HG03432 (cell line): ENCODE data around the gene S1PR4.

Source experiments
- ATAC-seq: cut with Tn5 transposase; IDR thresholded peaks from one replicate; pipeline ENCODE4 v1.9.1; 2021; ENCODE audit warnings: mild to moderate bottlenecking, moderate library complexity; ENCODE audit not compliant: unreplicated experiment

S1PR4 gene, protein sequence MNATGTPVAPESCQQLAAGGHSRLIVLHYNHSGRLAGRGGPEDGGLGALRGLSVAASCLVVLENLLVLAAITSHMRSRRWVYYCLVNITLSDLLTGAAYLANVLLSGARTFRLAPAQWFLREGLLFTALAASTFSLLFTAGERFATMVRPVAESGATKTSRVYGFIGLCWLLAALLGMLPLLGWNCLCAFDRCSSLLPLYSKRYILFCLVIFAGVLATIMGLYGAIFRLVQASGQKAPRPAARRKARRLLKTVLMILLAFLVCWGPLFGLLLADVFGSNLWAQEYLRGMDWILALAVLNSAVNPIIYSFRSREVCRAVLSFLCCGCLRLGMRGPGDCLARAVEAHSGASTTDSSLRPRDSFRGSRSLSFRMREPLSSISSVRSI

DNA sequence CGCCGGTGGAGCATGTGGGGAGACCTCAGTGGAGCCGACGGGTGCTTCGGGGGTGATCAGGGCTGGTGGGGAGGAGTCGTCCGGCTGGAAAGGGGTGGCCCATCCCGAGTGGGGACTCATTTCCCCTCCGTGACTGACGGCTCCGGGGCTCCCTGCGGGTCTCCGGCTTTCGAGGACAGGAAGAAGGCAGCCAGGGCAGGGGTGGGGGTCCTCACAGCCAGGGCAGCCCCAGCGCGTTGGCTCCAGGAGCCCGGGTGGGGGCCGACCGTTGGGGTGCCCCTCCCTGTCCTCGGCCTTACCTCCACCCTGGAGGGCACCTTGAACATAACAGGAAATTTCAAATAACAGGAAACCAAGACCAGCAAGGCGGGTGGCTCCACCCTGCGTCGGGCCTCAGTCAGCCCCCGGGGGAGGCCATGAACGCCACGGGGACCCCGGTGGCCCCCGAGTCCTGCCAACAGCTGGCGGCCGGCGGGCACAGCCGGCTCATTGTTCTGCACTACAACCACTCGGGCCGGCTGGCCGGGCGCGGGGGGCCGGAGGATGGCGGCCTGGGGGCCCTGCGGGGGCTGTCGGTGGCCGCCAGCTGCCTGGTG, at the start of gene S1PR4:
TSS of gene S1PR4 (plus strand) at position 393 of the 596 bp plus-strand sequence. CDS start at position 417, 24 bp downstream.
- ATAC-seq = peak; percentile 39

DNA sequence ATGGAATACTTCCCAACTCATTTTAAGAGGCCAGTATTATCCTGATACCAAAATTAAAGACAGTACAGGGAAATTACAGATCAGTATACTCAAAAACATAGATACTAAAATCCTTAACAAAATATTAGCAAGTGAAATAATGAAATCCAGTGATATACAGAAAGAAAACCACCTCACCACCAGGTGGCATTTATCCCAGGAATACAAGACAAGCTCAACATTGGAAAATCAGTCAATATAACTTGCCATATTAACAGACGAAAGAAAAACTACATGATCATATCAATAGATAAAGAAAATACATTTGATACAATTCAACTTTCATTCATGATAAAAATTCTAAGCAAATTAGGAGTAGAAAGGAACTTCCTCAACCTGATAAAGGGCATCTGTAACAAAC, 49.5 kb upstream of the S1PR4 start:
- ATAC-seq = no peak

DNA sequence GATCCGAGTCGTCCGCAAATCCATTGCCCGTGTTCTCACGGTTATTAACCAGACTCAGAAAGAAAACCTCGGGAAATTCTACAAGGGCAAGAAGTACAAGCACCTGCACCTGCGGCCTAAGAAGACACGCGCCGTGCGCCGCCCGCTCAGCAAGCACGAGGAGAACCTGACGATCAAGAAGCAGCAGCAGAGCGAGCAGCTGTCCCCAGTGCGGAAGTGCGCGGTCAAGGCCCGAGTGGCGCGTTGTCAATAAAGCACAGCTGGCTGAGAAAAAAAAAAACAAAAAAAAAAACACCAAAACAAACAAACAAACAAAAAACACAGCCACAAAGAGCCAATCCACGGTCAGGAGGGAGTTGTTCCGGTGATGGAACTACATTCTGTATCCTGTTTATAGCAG, 47.4 kb upstream of the S1PR4 start:
- no peak for ATAC-seq

DNA sequence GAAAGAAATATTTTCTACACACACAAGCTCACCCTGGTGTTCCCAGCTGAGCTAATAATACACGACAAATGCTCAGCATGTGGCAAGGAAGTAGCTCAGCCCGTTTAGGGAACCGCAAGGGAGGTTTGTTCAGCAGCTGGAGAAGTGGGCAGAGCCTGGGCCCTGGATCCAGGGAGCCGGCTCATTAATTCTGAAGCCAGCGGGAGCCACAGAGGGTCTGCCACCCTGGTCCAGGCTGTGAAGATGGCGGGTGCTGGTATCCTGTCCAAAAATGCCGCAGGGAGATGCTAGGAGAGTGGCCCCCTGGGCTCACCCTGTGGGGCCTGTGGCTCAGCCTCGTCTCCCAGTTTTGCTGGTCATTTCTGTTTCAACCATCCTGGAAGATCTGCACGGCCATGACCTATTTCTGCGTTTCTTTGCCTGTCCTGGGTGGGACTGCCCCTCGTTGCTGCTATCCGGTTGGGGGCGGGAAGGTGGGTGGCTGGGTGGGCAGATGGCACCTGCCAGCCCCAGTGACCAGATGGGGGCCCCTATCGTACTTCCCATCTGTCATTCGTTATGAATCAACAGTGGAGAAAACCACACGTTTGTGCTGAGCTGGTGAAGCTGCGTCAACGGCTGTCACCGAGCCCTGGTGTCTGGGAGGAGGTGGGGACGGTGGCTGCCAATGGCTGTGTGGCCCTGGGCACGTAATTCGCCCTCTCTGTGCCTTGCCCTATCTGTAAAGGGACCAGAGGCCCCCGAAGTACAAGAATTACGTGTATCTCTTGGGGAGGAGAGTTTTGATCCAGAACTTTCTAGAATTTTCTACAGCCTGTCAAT, 45.4 kb upstream of the S1PR4 start:
- peak; percentile 60 for ATAC-seq

DNA sequence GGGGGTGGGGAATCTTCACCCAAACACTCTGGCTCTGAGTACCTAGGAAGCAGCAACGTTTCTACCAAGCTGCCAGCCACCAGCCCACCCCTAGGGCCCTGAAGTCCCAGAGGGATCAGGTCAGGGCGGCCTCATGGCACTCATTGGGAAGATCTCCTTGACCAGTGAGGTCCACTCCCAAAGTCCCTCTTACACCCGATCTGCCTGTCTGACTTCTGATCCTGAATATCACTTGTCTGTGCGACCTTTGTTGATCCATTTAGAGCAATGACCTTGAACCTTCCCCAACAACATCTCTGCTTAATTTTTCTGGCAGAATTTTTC, 44.8 kb upstream of the S1PR4 start:
- no peak for ATAC-seq

DNA sequence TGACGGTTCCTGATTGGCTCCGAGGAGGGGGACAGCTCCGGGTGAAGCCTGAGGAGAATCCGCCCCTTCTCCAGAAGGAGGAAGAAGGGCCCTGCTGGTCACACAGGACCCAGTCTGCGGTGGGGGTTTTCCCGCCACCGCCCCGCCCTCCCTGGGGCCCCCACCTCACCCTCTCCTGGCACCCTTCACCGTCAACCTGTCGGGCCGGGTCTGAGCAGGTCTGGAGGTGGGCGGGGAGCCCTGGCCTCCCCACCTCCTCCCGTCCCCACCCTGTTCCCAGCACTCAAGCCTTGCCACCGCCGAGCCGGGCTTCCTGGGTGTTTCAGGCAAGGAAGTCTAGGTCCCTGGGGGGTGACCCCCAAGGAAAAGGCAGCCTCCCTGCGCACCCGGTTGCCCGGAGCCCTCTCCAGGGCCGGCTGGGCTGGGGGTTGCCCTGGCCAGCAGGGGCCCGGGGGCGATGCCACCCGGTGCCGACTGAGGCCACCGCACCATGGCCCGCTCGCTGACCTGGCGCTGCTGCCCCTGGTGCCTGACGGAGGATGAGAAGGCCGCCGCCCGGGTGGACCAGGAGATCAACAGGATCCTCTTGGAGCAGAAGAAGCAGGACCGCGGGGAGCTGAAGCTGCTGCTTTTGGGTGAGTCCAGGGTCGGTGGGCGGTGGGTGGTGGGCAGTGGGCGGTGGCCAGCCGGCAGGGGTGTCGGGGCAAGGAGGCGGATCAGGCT, 42.4 kb upstream of the S1PR4 start, which contains the start of gene GNA15:
TSS of gene GNA15 (plus strand) at position 73 of the 723 bp plus-strand sequence. CDS start at position 491, 418 bp downstream.
- peak; percentile 34 for ATAC-seq

DNA sequence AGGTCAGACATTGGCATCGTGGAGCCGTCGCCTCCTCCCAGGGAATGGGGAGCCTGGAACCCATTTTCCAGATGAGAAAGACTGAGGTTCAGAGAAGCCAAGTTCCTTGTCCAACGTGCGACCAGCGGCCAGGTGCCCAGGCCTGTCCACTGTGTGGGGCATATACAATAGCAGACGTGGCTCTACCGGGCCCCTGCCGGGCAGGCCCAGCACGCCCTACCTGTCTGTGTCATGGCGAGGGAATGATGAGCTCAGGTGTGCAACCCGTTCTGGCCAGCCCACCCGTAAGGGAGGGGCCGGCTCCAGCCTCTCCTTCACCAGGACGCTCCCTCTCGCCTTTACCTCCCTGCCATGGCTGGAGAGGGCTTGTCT, 41.9 kb upstream of the S1PR4 start:
- no peak for ATAC-seq

DNA sequence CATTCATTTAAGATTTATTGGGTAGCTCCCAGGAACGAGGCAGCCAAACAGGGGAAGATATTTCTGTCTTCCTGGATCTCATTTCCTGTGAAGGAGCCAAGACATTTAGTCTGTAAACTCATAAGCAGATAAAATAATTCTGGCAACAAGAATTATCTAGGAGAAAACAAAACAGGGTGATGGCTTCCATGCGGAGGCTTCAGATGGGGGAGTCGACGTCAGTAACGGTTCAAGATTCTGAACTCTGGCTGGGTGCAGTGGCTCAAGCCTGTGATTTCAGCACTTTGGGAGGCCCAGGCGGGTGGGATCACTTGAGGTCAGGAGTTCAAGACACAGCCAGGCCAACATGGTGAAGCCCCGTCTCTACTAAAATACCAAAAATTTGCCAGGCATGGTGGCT, 41.5 kb upstream of the S1PR4 start:
- ATAC-seq = no peak

DNA sequence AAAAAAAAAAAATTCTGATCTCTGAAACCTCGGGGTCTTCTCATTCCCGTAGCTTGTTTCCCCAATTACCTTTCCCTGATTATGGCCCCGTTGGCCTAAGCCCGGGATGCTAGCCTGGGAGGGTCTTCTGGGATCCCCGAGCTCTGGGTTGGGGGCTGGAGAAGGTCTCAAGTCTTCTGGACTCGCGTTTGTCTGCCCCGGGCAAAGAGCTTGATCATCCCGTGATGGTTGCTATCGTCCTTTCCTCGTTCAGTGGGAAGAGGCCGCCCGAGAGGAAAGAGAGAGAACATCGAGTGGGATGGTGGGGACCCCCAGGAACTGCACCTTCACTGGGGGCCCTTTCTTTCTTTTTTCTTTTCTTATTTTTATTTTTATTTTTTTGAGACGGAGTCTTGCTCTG, 40.3 kb upstream of the S1PR4 start:
- ATAC-seq = no peak

DNA sequence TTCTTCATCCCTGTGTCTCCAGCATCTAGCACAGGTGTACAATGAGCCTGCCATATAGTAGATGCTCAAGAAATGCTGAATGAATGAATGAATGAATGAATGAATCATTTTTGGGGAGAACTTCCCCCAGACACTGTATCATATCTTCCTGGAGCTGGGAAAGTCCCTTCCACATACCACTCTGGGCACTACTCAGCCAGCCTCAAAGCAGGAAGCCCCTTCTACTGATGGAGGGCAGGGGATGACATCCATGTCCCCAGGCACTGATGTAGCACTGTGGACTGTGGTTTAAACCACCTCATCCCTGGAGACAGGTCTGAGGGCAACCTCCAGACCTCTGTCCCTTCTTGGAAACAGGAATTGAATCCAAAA, 37.9 kb upstream of the S1PR4 start:
- no peak for ATAC-seq

DNA sequence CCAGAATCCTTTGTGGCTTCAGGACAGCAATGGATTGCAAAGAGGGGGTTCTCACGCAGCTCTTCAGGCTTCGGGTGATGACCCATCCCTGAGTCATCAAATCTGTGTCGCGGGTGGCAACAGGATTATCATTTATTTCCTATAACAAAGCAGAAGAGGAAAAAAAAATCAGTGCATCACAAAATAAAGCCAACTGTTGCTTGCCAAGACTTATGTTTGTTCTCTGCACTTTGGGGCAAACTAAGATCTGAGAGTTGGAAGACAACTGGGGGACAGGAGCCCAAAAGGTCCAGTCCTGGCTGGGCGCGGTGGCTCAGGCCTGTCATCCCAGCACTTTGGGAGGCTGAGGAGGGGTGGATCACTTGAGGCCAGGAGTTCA, 36.3 kb upstream of the S1PR4 start:
- ATAC-seq = no peak

DNA sequence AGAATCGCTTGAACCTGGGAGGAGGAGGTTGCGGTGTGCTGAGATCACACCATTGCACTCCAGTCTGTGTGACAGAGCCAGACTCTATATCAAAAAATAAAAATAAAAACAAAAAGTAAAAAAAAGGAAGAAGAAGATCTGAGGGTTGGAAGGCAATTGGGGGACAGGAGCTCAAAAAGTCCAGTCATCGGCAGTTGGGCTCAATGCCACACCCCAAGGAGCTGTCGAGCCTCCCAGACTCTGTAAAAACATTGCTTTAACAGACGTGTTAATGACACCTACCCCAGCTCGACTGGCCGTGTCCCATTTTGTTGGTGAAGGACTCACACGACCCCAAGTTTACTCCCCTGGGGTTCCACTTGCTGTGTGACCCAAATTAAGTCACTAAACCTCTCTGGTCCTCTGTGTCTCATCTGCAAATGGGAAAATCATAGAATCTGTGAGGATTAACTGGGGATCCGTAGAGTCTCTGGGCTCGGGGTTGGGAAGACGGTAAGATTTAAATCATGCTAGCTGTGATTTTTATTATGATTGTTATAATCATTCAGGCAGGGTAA, 35.7 kb upstream of the S1PR4 start:
- no peak for ATAC-seq

DNA sequence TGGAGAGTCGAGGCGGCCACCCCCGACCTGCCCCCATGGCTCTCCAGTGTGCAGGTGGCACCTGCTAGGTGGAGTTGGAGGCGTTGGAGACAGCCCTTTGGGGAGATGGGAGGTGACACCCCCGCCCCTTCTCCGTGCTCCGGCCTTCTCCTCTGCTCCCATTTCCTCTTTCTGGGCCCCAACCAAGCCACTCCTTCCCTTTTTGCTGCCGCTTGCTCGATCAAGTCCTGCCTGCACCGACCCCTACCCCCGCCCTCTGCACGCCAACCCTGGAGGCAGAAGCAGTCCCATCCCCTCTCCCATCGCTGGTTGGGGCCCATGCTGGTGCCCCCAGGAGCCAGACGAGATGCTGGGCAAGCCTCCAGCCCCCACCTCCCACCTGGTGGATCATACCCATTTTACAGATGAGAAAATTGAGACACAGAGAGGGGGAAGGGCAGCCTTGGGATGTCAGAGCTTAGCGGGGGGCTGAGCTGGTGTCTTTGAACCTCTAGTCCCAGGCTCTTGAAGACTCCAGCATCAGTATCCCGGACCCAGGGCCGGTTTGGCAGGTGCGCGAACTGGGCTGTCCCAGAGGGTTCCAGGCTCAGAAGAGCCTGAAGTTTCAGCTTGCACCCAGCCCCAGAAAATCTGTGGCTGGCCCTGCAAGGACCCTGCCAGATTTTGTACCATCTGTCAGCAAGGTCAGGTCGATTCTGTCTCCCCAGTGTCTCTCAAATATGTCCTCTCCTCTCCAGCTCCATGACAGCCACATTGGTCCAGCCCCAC, 32.5 kb upstream of the S1PR4 start:
- ATAC-seq = no peak

DNA sequence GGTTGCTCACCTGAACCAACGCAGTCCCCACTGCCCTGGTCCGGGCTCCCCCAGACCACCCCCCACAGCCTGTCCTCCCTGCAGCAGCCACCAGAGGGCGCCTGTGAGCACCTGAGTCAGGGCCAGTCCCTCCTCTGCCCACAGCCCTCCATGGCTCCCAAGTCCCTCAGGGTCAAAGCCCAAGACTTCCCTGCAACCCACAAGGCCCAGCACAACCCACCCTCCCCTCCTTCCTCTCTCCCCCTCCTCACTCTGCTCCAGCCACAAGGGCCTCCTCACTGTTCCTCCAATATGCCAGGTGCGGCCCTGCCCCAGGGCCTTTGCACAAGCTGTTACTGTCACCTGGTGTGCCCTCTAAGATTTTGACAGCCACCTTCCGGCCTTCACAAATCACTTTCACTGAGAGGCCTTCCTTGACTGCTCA, 31.9 kb upstream of the S1PR4 start:
- no peak for ATAC-seq

DNA sequence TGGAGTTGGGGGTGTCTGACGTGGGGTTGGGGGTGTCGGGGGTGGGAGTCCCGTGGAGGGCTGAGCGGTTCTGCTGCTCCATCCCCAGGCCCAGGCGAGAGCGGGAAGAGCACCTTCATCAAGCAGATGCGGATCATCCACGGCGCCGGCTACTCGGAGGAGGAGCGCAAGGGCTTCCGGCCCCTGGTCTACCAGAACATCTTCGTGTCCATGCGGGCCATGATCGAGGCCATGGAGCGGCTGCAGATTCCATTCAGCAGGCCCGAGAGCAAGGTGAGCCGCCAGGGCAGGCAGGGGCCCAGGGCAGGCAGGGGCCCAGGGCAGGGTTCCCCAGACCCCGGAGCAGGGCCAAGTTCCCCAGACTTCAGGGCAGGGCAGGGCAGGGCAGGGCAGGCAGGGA, 30.1 kb upstream of the S1PR4 start:
- no peak for ATAC-seq

DNA sequence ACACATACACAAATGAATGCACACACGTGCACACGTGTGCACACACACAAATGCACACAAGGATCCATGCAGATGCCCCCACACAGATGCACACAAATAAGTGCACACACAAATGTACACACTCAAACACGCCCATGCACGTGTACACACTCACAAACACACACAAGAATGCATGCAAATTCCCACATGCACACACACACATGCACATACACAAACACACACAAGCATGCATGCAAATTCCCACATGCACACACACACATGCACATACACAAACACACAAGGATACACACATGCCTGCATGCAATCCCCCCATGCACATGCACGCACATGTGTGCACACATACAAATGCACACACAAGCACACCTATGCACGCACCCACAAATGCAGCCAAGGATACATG, 29.5 kb upstream of the S1PR4 start:
- no peak for ATAC-seq

DNA sequence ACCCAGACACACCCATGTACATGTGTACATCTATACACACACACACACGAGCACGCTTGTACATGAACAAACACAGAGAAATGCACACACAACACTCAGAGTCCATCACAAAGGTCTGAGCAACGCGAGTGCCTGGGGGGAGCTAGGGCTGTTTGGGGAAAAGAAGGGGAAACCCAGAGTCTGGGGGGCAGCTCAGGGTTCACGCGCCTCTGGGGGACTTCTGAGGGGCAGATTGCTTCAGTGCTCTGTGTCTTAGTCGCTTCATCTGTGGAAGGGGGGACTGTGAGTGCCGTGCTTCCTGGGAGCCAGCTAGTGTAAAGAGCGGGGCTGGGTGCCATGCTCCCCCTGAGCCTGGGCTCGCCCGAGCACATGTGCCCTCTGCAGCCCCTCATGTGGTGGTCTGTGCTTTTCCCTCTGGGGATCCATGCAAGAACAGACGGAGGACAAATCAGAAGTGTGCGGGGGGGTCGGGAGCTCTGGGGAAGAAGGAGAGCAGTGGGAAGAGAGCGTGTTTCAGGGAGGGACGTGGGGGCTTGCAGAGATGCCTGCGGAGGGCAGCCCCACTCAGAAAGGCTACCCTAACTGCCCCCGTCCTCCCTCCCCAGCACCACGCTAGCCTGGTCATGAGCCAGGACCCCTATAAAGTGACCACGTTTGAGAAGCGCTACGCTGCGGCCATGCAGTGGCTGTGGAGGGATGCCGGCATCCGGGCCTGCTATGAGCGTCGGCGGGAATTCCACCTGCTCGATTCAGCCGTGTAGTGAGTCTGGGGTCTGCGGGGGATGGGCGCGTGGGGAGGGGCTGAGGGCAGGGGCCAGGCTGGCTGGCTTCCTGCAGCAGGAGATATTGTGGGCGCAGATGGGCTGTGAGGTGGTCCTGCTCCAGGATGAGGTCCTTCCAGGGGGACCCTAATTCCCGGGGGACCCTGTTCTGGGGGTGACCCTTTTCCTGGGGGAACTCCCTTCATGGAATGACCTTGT, 28.8 kb upstream of the S1PR4 start:
- no peak for ATAC-seq

DNA sequence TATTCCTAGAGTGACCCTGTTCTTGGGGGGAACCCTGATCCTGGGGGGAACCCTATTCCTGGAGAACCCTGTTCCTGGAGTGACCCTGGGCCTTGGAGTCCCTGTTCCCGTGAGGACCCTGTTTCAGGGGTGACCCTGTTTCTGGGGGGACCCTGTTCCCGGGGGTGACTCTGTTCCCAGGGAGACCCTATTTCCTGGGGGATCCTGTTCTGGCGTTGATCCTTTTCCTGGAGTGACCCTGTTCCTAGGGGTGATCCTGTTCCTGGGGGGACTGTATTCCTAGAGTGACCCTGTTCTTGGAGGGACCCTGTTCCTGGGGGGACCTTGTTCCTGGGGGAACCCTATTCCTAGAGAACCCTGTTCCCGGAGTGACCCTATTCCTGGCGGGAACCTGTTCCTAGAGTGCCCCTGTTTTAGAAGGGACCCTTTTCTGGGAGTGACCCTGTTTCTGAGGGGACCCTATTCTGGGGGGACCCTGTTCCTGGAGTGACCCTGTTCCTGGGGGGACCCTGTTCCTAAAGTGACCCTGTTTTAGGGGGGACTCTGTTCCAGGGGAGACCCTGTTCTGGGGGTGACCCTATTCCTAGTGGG, 27.7 kb upstream of the S1PR4 start:
- ATAC-seq = no peak
